ENCODE measurements around the gene CDK16.

The CDK16 gene

DNA sequence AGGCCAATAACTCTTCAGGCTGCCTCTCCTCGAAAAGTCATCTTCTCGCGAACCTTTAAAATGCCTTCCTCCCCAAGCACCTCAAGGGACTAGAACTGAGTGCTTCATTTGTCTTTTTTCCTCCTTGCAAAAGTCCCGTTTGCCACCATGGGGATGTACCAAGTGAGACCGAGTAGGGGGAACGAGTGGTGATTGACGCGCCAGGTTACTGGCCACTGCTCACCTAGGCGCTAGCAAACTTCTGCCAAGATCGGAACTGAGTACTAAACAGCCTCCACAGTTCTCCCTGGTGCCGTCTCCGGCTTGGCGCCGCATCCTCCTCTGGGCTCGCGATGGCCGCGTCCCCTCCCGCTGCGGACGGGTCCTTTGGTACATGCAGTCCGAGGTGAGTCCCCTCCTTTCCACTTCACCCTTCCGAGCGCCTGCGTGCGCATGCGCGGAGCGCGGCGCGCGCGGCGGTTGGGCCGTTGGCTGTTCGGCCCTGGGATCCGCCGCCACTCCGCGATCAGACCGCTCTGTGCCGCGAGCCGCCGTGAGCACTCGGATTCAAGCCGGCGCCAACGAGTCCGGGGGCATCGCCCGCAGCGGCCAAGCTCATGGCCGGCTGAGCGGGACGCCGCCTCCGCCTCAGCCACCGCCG, at the start of gene CDK16:
CDK16 (plus strand) TSS at position 402 of the 640 bp plus-strand sequence. CDS start 4,877 bp downstream, outside the sequence.
- peak; percentile 40 for DNase-seq

DNA sequence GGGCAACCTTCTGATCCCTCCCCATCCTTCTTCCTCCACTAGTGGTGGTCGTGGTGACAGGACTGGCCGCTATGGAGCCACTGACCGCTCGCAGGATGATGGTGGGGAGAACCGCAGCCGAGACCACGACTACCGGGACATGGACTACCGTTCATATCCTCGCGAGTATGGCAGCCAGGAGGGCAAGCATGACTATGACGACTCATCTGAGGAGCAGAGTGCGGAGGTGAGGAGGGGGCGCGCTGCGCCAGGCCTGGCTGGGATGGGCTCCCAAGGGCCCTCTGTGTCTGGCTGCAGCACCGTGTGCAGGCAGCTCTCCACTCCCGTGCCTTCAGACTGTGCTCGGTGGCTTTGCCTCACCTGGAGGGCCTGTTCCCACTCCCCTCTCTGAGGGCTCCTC, 49.2 kb upstream of the CDK16 start:
- no peak for DNase-seq

DNA sequence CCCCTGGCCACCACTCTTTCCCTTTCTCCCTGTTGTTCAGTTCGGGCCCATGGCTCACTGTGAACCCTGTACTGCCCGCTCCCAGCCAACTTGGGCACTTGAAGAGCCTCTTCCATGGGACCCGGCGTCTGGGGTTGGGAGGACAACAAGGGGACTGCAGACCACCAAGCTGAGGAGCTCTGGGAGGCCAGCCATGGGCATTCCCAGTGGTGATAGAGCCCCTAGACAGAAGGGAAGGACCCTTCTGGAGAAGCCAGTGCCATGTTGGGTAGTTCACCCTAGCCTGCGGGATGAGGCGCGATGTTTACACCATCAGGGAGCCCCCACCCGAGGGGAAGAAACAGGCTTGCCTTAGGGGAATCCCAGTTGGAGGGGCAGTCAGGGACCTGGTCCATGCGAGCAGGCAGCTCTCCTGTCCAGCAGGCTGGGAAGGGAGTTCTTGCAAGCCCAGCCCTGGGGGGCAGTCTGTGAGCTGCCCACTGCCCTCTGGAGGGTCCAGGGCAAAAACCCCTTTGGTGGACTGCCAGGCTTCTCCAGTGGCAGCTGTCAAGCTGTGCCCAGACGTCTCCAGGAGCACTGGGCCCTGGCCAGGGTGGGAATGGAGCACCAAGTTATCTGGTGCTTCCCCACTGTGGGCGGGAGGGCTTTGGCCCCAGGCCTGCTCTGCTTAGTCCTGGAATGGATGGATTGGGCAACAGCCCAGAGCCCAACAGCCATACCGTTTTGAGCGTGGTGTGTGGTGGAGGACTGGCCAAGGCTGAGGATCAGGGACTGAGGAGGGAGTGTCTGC, 48.6 kb upstream of the CDK16 start:
- no peak for DNase-seq

DNA sequence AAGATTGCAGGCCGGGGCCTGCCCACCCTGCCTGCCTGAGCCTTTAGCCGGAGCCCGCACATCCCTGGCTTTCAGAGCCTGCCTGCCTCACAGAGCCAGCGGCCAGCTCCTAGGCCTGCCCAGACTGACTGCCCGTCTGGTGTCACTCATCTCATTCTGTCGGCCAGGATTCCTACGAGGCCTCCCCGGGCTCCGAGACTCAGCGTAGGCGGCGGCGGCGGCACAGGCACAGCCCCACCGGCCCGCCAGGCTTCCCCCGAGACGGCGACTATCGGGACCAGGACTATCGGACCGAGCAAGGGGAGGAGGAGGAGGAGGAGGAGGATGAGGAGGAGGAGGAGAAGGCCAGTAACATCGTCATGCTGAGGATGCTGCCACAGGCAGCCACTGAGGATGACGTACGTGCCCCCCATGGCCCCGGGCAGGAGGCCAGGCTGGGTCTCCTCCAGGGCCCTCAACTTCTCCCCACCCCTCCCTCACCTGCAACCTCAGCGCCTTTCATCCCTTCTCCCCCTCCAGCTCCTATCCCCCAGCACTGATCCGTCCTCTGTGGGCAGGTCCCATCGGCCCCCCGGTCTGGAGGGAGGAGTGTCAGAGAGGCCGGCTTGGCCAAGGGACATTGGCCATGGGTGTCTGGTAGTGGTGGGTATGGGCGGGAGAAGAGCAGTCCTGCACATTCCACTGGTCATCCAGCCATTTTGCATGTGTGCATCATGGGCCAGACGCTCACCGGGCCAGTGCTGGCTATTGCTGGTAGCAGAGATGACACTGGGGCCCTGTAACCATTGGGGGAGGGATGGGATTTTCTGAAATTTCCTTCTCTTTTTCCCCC, 47.4 kb upstream of the CDK16 start:
- DNase-seq: no peak

DNA sequence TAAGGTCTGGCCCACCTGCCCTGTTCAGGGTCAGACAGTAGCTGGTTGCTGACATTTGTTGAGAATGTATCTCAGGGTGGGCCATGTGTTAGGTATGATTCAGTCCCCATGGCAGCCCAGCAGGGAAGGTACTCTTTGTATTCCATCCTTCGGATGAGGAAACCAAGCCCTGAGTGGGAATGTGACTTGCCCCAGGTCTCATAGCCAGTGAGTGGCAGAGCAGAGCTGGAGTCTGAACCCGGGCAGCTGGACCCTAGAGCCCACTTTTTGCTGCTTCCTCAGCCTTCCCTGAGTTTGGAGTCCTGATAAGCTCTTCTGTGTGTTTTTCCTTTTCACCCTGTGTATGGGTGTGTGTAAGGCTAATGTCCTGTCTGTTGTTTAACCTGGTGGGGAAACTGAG, 46.5 kb upstream of the CDK16 start:
- no peak for DNase-seq

DNA sequence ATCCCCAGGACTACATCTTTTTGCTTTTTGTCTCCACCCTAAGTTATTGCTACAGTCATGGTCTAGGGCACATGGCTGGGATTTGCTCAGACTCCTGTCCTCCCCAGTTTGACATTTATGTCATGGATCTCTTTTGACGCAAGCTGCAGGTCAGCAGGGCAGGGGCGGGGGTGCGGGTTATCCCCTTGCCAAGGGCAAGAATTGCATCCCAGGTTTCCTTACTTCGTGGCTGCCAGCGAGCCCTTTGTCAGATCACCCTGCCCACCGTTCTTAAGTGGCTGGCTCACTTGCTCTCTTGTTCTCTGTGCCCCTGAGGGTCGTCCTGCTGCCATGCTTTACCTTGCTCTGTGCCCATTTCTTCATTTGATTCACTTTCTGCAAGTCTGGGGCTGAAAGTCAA, 45.9 kb upstream of the CDK16 start:
- no peak for DNase-seq

DNA sequence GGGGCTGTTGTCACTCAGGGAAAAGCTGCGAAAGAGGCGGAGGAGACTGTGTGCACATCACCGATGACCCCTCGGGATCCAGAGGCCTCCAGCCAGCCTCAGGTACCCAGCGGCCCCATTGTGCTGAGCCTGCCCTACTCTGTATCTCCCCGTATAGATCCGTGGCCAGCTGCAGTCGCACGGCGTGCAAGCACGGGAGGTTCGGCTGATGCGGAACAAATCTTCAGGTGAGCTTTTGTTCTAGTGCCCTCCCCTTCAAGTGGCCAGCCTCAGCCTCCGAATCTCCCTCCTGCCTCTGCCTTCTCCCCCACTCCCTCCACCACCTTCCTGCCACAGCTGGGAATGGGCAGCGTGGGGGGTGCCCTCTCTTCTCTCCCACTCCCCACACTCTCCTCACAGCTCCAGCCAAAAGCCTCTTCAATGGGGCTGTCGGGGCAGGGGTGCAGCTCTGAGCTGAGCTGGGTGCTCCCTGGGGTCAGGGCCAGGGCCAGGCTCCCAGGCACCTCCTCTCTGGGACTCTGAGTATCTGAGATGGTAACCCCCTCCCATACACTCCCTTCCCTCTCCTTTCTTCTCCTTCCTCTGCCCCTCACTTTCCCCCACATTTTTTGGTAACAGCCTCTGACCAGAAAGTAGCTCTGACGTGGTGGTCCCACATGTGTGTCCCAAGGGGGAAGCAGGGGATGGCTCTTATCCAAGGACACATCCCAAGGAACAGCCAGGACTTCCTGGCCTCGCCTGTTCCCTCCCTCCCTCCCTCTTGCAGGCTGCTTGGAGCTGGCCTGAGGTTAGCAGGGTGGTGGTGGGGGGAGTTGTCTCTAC, 45.3 kb upstream of the CDK16 start:
- no peak for DNase-seq

DNA sequence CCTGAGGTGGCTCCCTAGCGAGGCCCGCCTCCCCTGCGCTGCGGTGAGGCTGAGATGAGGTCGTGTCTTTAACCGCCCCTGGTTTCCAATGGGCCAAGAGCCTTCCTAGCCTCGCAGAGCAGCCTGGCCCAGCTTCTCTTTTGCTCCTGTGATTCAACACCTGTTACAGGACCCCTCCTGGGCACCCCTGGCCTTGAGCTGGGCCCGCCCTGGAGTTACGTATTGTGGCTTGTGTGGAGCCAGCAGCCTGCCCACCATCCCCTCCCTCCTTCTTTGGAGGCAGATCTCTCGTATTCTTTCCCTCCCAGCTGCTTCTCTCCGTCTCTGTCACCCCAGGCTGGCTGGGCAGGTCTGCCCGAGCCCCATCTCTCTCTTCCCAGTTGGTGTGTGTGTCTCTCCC, 44.1 kb upstream of the CDK16 start:
- no peak for DNase-seq

DNA sequence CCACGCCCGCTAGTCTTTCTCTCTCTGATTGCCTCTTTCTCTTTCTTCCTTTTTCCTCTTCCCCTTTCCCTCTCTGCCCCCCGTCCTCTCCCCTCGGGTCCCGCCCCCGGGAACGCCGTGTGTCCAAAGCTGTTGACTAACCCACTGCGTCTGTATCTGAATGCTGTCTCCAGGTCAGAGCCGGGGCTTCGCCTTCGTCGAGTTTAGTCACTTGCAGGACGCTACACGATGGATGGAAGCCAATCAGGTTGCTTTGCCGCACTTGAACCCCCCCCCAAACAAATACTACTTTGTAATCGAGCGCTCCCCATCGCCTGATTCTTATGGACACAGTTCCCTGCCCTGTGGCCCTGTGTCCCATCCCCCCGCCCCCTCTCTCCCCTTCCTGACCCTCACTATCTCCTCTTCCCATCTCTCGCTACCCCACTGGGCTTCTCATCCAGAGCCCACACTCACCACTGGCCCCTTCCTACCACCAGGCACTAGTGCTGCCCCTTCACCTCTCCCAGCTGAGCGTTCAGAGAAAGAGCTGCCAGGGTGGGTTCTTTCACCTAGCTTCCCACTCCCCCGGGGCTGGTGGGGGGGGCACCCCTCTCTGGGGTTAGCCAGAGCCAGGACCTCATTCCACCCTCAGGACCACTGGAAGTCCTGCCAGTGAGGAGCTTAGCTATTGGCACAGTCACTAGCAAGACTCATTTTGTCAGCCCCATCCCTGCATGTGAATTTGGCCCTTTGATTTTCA, 43.5 kb upstream of the CDK16 start:
- no peak for DNase-seq

DNA sequence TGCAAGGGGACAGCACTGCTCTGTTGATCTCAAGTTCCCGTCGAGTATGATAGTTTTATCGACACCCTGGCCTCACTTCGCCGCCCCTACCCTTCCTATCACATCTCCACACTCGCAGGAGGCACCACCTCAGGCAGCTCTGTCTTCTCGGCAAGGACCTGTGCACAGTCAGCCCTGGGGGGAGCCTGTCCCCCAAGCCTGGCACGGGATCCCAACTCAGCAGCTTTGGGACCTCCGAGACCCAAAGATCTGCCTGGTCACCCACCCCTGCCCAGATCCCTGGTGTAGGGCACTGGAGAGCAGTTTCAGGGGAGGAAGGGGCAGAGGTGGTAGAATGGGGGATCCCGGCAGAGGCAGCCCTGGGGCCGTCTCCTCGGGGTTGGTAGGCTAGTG, 42.9 kb upstream of the CDK16 start:
- DNase-seq: no peak

DNA sequence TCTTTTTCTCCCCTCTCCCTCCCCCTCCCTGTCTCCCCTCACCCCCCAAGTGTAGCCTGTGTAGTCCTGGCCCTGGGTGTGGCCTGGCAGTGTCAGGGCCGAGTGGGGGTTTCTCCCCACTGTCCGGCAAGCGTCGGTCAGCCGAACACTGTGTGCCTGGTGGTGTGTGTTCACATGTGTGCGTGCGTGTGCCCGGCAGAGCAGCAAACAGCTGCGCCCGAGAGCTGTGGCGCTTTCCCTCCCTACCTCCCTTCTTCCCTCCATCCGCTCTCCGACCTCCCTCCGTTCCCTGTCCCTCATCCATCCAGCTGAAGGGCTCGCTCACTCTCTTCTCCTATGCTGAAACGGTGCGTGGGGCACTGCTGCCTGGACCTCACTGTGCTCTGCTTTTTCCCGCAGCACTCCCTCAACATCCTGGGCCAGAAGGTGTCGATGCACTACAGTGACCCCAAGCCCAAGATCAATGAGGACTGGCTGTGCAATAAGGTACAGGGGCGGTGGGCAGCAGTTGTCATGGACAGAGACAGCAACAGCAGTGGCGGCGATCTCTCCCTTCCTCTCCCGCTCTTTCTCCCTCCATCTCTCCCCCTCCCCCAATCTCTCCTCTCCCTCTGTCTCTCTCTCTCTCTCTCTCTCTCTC, 42.3 kb upstream of the CDK16 start:
- no peak for DNase-seq

DNA sequence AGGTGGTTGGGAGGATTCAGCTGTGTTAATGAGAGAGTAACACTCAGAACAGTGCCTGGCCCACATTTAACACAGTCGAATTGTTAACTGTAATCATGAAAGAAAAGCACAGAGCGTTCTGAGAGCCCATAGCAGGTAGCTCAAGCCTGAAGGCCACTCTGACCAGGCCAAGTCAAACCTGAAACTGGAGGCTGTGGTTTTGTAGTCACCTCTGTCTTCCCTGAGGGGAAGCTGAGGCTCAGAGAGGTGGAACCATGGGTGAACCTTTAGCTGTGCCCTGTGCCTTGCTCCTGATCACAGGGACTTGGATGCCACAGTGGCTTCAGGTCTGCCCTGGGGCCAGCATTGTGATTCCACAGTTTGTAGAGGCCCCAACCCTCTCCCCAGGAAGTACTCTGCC, 41.4 kb upstream of the CDK16 start:
- no peak for DNase-seq

DNA sequence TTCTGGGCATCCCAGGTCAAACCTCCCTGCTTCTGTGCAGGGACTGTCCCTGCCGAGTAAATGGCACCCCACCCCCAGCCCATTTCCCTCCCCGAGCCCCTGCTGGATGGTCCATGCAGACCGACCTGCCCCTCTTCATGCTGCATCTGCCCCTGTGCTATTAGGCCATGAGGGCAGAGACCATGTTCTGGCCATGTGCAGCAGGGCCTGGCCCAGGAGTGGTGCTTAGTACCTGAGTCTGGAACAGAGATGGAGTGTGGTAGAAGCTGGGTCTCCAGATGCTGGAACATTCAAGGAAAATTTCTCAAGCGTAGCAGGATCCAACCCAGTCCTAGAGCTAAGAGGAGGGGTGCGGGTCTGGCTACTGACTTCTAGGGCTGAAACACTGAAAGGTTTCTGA, 40.1 kb upstream of the CDK16 start:
- DNase-seq: no peak

DNA sequence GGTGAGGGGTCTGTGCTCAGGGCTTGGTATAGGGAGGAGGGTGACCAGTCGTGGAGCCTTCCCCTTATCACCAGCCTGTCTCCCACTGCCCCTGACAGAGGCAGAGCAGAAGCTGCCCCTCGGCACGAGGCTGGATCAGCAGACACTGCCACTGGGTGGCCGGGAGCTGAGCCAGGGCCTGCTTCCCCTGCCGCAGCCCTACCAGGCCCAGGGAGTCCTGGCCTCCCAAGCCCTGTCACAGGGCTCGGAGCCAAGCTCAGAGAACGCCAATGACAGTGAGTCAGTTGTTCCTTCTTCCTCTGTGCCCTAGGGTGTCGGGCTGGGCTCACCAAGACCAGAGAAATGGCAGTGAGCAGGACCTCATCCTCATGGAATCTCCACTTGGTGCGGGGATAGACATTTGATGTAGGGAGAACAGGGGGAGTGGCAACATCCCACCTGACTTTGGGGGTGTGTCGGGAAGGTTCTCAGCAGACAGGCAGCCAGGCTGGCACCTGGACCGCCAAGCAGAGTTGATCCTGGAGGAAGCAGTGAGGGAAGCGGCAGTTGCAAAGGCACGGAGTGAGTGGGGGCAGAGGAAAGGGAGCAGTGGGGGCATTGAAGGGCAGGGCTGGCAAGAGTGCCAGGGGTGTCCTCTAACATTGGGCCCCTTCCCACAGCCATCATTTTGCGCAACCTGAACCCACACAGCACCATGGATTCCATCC, 39.1 kb upstream of the CDK16 start:
- no peak for DNase-seq

DNA sequence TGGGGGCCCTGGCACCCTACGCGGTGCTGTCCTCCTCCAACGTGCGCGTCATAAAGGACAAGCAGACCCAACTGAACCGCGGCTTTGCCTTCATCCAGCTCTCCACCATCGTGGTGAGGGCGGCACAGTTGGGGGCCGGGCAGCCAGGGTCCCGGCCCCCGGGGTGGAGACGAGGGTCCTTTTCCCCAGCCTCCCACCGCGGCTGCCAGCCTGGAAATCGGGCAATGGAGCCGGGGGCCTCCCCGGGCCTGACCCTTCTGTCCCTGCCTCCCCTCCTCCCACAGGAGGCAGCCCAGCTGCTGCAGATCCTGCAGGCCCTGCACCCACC, 38.6 kb upstream of the CDK16 start:
- DNase-seq: no peak

DNA sequence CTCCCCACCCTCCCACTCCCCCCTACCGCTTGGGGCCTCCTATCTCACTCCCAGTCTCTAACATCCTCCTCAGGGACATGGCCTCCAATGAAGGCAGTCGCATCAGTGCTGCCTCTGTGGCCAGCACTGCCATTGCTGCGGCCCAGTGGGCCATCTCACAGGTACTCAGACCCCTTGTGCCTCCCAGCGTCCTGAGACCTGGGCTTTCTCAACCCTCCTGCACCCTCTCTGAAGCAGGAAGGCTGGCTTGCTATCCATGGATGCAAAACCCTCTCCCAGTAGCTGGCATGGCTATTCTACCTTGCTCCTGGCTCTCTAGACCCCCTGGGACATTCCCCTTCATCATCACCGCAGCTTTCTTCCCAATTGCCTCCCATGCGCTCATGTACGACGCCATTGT, 38.1 kb upstream of the CDK16 start:
- DNase-seq: no peak

DNA sequence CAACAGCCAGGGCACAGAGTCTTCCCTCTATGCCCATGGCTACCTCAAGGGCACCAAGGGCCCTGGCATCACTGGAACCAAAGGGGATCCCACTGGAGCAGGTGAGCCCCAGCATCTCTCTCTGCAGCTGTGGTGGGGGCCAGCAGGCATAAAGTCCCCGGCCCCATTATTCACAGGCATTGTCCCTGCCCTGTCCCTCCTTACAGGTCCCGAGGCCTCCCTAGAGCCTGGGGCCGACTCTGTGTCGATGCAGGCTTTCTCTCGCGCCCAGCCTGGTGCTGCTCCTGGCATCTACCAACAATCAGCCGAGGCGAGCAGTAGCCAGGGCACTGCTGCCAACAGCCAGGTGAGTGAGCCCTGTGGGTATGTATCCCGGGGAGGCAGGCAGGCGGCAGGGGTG, 37.2 kb upstream of the CDK16 start:
- DNase-seq: no peak

DNA sequence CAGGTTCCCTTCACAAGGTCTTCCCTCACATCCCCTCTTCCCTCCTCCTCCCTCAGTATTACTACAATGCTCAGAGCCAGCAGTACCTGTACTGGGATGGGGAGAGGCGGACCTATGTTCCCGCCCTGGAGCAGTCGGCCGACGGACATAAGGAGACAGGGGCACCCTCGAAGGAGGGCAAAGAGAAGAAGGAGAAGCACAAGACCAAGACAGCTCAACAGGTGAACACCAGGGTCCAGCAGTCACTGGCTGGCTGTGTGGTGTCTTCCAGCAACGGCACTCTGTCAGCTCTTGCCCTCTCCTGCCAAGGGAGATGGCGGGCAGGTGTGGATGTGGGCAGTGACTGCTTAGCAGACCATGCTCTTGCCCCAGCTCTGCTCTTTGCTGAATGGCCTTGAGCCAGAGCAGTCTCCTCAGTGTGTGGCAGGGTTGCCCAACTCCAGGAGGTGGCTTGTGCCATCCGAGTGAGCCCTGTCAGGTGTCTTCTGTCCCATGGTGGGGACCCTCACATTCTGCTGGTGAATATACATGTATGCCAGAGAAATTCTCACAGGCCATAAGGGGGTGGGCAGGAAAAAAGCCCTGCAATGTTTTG, 36.3 kb upstream of the CDK16 start:
- no peak for DNase-seq

DNA sequence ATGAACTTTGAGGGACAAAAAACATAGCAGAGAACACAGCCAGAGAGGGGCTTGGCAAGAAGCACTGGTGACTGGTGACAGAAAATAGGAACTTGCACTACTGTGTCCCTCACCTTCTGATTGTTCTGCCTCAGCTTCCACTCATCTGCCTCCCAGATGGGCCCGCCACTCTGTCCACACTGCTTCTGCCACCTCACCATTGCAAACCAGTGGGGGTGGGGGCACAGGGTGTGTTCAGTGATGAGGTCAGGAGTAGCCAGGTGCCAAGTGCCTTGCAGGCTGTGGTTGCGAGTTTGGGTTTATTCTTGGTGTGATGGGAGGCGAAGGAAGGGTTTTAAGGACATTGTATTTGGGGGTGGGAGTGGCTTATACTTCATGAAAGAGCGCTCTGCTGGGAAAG, 34.0 kb upstream of the CDK16 start:
- DNase-seq: no peak

DNA sequence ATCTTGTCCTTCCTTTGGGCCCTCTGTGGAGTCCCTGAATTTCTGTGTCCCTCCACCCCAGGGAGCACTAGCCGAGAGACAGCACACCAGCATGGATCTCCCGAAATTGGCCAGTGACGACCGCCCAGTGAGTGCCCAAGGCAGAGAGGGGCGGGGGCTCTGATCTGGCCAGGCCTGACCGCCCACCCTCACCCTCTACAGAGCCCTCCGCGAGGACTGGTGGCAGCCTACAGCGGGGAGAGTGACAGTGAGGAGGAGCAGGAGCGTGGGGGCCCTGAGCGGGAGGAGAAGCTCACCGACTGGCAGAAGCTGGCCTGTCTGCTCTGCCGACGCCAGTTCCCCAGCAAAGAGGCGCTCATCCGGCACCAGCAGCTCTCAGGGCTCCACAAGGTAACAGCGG, 33.2 kb upstream of the CDK16 start:
- no peak for DNase-seq
